ENCODE data around the gene IRS1.

IRS1 gene

DNA sequence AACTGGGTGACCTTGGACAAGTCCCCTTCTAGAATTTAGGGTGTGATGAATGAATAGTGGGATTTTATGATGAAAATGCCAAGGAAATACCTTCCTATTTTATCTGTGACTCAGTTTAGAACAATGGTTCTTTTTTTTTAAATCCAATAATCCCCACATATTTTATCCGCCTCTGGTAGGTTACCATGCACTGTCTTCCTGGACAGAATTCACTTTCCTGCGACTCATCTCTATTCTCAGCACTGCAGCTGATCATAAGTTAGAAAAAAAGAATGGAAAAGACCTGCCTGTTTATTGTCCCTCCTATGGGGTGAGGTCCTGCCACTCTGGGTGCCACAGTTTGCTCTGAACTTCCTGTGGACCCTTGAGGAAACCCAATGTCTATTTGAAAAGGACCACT is 73.1 kb downstream of the IRS1 start:
- Histone ChIP-seq H3K4me1 (ENCODE audit: control insufficient read depth, insufficient read depth, low read length, unreplicated experiment) (peaks cover 37% of the 10 kb centered on the region), H3K79me2 (ENCODE audit: control insufficient read depth, insufficient read depth, low read length, unreplicated experiment) (no peaks in the 10 kb centered on the region), H3K27ac (ENCODE audit: low read depth, low read length) (peak overlapping the region; percentile 66), H2AFZ (ENCODE audit: low read length, unreplicated experiment) (peak overlapping the region; percentile 8), H3K4me3 (ENCODE audit: low read depth, low read length) (no peak overlapping the region; the same call in 1 of the 2 replicates), H3K27me3 (ENCODE audit: insufficient read depth, low read length) (no peaks in the 10 kb centered on the region), H3K36me3 (ENCODE audit: insufficient read depth, low read length) (no peaks in the 10 kb centered on the region)

- Histone ChIP-seq H3K4me3 (ENCODE audit: low read depth, low read length) (no peak overlapping the region), H3K4me1 (ENCODE audit: control insufficient read depth, insufficient read depth, low read length, unreplicated experiment) (peaks cover 40% of the 10 kb centered on the region), H3K36me3 (ENCODE audit: insufficient read depth, low read length) (no peaks in the 10 kb centered on the region), H2AFZ (ENCODE audit: low read length, unreplicated experiment) (no peak overlapping the region), H3K27ac (ENCODE audit: low read depth, low read length) (peak overlapping the region; percentile 82; the same call in 1 of the 2 replicates), H3K27me3 (ENCODE audit: insufficient read depth, low read length) (no peaks in the 10 kb centered on the region), H3K79me2 (ENCODE audit: control insufficient read depth, insufficient read depth, low read length, unreplicated experiment) (no peaks in the 10 kb centered on the region)
Measured at GRCh38 chr2:226725126-226725860, 74.3 kb downstream of the IRS1 start.

DNA sequence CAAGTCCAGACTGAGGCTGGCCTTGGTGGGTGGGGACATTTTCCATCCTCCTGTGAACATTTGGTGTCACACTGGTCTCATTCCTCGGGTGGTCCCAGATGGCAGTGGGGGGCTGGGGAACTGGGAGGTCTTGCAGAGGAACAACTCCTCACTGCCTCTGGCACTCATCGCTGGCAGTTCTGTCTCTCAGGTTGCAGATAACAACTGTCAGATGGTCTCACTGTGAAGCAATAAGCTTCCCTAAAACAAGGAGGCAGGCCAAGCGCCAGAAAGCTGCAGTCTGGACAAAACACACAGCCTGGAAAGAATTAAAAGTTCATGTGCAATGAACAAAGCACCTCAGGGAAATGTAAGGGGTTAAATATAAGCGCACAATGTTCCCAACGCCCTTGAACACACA is 78.1 kb downstream of the IRS1 start:
- no peaks in the 10 kb centered on the region for H3K27me3 ChIP-seq (ENCODE audit: insufficient read depth, low read length)
- peaks cover 33% of the 10 kb centered on the region for H3K4me1 ChIP-seq (ENCODE audit: control insufficient read depth, insufficient read depth, low read length, unreplicated experiment)
- H2AFZ ChIP-seq (ENCODE audit: low read length, unreplicated experiment): no peak overlapping the region
- H3K36me3 ChIP-seq (ENCODE audit: insufficient read depth, low read length): no peaks in the 10 kb centered on the region
- no peak overlapping the region for H3K27ac ChIP-seq (ENCODE audit: low read depth, low read length)
- no peaks in the 10 kb centered on the region for H3K79me2 ChIP-seq (ENCODE audit: control insufficient read depth, insufficient read depth, low read length, unreplicated experiment)
- H3K4me3 ChIP-seq (ENCODE audit: low read depth, low read length): no peak overlapping the region

GRCh38 chr2:226720948-226721347 is 78.7 kb downstream of the IRS1 start:
- Histone ChIP-seq H3K27me3 (ENCODE audit: insufficient read depth, low read length) (no peaks in the 10 kb centered on the region), H3K36me3 (ENCODE audit: insufficient read depth, low read length) (no peaks in the 10 kb centered on the region), H3K4me3 (ENCODE audit: low read depth, low read length) (no peak overlapping the region), H3K4me1 (ENCODE audit: control insufficient read depth, insufficient read depth, low read length, unreplicated experiment) (peaks cover 28% of the 10 kb centered on the region), H3K27ac (ENCODE audit: low read depth, low read length) (no peak overlapping the region), H3K79me2 (ENCODE audit: control insufficient read depth, insufficient read depth, low read length, unreplicated experiment) (no peaks in the 10 kb centered on the region), H2AFZ (ENCODE audit: low read length, unreplicated experiment) (no peak overlapping the region)

- no peak overlapping the region for H2AFZ ChIP-seq (ENCODE audit: low read length, unreplicated experiment)
- H3K4me3 ChIP-seq (ENCODE audit: low read depth, low read length): no peak overlapping the region
- no peak overlapping the region for H3K27ac ChIP-seq (ENCODE audit: low read depth, low read length)
- no peaks in the 10 kb centered on the region for H3K27me3 ChIP-seq (ENCODE audit: insufficient read depth, low read length)
- no peaks in the 10 kb centered on the region for H3K36me3 ChIP-seq (ENCODE audit: insufficient read depth, low read length)
- no peaks in the 10 kb centered on the region for H3K79me2 ChIP-seq (ENCODE audit: control insufficient read depth, insufficient read depth, low read length, unreplicated experiment)
- H3K4me1 ChIP-seq (ENCODE audit: control insufficient read depth, insufficient read depth, low read length, unreplicated experiment): peaks cover 3% of the 10 kb centered on the region
Measured at GRCh38 chr2:226717719-226718118, 81.9 kb downstream of the IRS1 start.

DNA sequence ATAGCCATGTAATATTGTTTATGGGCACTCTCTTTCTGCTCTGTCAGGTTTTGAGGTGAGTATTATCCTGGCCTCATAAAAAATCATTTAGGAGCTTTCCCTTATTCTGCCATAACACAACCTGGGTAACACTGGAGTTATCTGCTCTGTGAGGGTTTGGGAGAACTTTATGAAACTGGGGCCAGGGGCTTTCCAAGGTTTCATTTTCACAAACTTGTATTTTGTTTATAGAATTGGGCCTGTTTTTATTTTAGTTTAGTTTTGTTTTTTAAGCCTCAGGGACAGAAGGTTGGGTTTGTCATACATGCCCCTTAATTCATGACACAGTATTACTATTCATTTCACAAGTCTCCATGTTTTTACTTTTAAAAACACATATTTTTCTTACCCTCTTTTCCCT is 83.5 kb downstream of the IRS1 start:
- Histone ChIP-seq H3K36me3 (ENCODE audit: insufficient read depth, low read length) (no peaks in the 10 kb centered on the region), H3K27me3 (ENCODE audit: insufficient read depth, low read length) (no peaks in the 10 kb centered on the region), H3K27ac (ENCODE audit: low read depth, low read length) (no peak overlapping the region), H3K79me2 (ENCODE audit: control insufficient read depth, insufficient read depth, low read length, unreplicated experiment) (no peaks in the 10 kb centered on the region), H3K4me3 (ENCODE audit: low read depth, low read length) (no peak overlapping the region), H2AFZ (ENCODE audit: low read length, unreplicated experiment) (no peak overlapping the region), H3K4me1 (ENCODE audit: control insufficient read depth, insufficient read depth, low read length, unreplicated experiment) (no peaks in the 10 kb centered on the region)

DNA sequence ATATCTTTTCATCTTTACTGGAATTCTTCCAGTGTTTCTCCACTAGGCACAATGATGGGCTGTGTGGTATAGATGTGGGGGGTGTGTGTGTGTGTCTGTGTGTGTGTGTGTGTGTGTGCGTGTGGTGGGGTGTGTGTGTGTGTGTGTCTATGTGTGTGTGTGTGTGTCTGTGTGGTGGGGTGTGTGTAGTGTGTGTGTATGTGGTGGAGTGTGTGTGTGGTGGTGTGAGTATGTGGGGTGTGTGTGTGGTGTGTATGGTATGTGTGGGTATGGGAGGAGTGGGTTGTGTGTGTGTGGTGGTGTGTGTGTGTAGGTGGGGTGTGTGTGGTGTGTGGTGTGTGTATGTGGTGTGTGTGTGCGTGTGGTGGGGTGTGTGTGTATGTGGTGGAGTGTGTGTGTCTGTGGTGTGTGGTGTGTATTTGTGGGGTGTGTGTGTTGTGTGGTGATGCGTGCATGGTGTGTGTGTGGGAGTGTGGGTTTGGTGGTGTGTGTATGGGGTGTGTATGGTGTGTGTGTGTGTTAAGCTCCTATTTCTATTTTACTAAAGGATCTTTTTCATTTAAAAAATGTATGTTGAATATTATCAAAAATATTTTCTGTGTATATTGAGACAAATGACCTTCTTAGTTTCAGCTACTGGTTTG is 84.2 kb downstream of the IRS1 start:
- no peak overlapping the region for H3K4me3 ChIP-seq (ENCODE audit: low read depth, low read length)
- no peak overlapping the region for H2AFZ ChIP-seq (ENCODE audit: low read length, unreplicated experiment)
- H3K27ac ChIP-seq (ENCODE audit: low read depth, low read length): no peak overlapping the region
- H3K27me3 ChIP-seq (ENCODE audit: insufficient read depth, low read length): no peaks in the 10 kb centered on the region
- H3K36me3 ChIP-seq (ENCODE audit: insufficient read depth, low read length): no peaks in the 10 kb centered on the region
- H3K79me2 ChIP-seq (ENCODE audit: control insufficient read depth, insufficient read depth, low read length, unreplicated experiment): no peaks in the 10 kb centered on the region
- no peaks in the 10 kb centered on the region for H3K4me1 ChIP-seq (ENCODE audit: control insufficient read depth, insufficient read depth, low read length, unreplicated experiment)

DNA sequence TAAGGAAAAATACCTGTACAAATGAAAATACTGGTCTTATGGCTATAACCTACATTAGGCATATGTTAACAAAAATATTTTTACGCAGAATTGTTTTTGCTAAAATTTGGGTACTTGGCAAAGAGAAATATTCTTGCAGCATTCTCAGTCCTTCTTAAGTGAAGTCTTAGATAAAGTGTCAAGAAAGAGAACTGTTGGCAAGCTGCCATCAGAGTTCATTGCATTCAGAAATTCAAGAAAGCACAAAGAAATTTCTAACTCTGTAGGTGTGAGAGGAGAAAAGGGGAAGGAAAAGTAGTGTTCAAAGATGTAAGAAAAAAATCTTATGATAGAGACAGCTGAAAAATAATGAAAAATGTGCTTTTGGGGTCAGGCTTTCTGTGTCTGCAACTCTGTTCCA is 86.7 kb downstream of the IRS1 start:
- H3K36me3 ChIP-seq (ENCODE audit: insufficient read depth, low read length): no peaks in the 10 kb centered on the region
- H3K27ac ChIP-seq (ENCODE audit: low read depth, low read length): no peak overlapping the region
- H3K79me2 ChIP-seq (ENCODE audit: control insufficient read depth, insufficient read depth, low read length, unreplicated experiment): no peaks in the 10 kb centered on the region
- H3K4me1 ChIP-seq (ENCODE audit: control insufficient read depth, insufficient read depth, low read length, unreplicated experiment): no peaks in the 10 kb centered on the region
- H3K4me3 ChIP-seq (ENCODE audit: low read depth, low read length): no peak overlapping the region
- H2AFZ ChIP-seq (ENCODE audit: low read length, unreplicated experiment): no peak overlapping the region
- H3K27me3 ChIP-seq (ENCODE audit: insufficient read depth, low read length): no peaks in the 10 kb centered on the region

- no peaks in the 10 kb centered on the region for H3K27me3 ChIP-seq (ENCODE audit: insufficient read depth, low read length)
Measured at GRCh38 chr2:226711606-226712296, 87.9 kb downstream of the IRS1 start.

DNA sequence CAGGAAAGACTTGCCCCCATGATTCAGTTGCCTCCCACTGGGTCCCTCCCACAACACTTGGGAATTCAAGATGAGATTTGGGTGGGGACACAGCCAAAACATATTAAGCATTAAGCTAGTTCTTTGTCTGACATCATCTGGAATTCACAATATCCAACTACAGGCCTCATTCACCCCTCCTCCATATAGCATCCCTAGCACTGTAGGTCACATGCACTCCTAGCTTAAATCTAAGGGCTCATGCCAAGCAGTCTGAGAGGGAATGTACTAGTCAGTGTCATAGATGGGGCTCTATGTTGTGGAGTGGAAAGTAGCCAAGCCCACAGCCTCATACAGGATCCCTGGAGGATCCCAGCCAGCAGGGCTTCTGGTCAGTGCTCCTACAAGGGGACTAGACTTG is 92.1 kb downstream of the IRS1 start:
- Histone ChIP-seq H3K4me3 (ENCODE audit: low read depth, low read length) (no peak overlapping the region), H3K27me3 (ENCODE audit: insufficient read depth, low read length) (no peaks in the 10 kb centered on the region), H3K4me1 (ENCODE audit: control insufficient read depth, insufficient read depth, low read length, unreplicated experiment) (peaks cover 8% of the 10 kb centered on the region), H3K79me2 (ENCODE audit: control insufficient read depth, insufficient read depth, low read length, unreplicated experiment) (no peaks in the 10 kb centered on the region), H3K27ac (ENCODE audit: low read depth, low read length) (no peak overlapping the region), H3K36me3 (ENCODE audit: insufficient read depth, low read length) (no peaks in the 10 kb centered on the region), H2AFZ (ENCODE audit: low read length, unreplicated experiment) (no peak overlapping the region)

More at GRCh38 chr2:226711606-226712296, 87.9 kb downstream of the IRS1 start:
- H2AFZ ChIP-seq (ENCODE audit: low read length, unreplicated experiment): no peak overlapping the region
- no peaks in the 10 kb centered on the region for H3K79me2 ChIP-seq (ENCODE audit: control insufficient read depth, insufficient read depth, low read length, unreplicated experiment)
- H3K4me3 ChIP-seq (ENCODE audit: low read depth, low read length): no peak overlapping the region
- H3K4me1 ChIP-seq (ENCODE audit: control insufficient read depth, insufficient read depth, low read length, unreplicated experiment): no peaks in the 10 kb centered on the region
- no peak overlapping the region for H3K27ac ChIP-seq (ENCODE audit: low read depth, low read length)
- H3K36me3 ChIP-seq (ENCODE audit: insufficient read depth, low read length): no peaks in the 10 kb centered on the region
